ENCODE data around the gene FAM228A.

FAM228A gene

GRCh38 chr2:24228470-24228869 lies 53.6 kb downstream of the FAM228A start:
- DNase-seq: no peak

- DNase-seq: no peak
Observed at GRCh38 chr2:24231461-24231881, 56.6 kb downstream of the FAM228A start.

GRCh38 chr2:24233321-24233720 lies 58.5 kb downstream of the FAM228A start:
- no peak for DNase-seq

GRCh38 chr2:24237313-24237712 lies 62.5 kb downstream of the FAM228A start:
- no peak for DNase-seq

- no peak for DNase-seq
Observed at GRCh38 chr2:24238158-24238557, 63.3 kb downstream of the FAM228A start.

GRCh38 chr2:24239553-24239952 lies 64.7 kb downstream of the FAM228A start:
- DNase-seq: no peak
